CD4-positive, alpha-beta T cell treated with Interleukin-1 beta for 1 hour (primary cell): Measurements from ENCODE around the gene ARHGAP42.
"Not testable (repeated sequence)": the region's sequence is repeated elsewhere in the genome, so short reads cannot be mapped to it uniquely, and the experiment has no call there.

Experiments
- DNase-seq, 2 donors: peaks; one replicate each; pipeline ENCODE4 v3.0.0-alpha.2; 2020 to 2022

Gene ARHGAP42

DNA sequence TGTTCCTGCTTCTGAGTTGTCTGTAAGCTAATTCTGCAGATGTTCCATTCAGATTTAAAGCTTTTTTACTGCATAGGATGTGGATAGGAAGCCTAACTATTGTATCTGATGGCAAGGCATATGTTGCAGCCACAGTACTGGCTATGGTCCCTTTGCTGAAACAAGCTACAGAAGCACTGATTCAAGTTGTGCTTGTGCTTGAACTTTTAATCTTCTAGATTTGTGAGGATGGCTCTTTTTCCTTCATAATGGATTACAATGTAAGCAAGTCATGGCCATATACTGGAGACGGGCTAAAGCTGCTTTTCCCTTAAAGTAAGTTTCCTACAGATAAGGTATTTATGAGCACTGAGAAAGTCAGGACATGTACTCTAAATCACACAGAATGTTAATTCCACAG, 303.8 kb downstream of the ARHGAP42 start:
- no peak for DNase-seq

DNA sequence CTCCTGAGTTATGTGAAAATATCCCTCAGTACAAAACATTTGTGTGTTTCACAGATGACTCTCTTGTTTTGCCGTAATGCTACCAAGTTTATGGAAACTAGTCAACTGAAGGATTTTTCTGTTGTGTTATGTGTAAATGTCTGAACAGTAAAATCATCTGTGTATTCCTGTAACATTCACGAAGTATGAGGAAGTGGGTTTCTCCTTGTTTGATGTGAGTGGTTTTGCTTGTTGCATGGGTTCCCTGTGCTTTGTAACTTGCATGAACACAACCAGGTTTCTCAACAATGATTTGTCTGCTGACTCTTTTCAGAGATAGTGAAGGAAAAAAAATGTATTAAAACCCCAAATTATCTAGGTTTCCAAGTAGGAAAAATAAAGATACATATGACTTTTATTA, 304.5 kb downstream of the ARHGAP42 start:
- no peak for DNase-seq

DNA sequence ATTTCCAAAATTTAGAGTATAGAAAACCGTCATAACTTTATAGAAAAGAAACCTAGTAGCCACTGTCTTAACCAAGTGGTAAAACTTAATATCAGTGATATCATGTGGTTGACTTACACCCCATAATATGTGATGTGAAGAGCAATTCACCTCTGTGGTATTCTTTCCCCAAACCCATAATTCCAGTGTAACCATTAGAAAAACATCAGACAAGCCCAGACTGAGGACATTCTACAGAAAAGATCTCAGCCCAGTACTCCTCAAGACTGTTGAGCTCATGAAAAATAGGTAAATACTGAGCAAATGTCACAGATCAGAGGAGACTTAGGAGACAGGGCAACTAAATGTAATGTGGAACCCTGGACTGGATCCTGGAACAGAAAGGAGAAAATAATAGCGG, 307.9 kb downstream of the ARHGAP42 start:
- no peak for DNase-seq

GRCh38 chr11:100999756-101000155, 312.7 kb downstream of the ARHGAP42 start:
- no peak for DNase-seq

- no peak for DNase-seq
Observed at GRCh38 chr11:101003468-101003867, 316.4 kb downstream of the ARHGAP42 start.

- no peak for DNase-seq
Observed at GRCh38 chr11:101008961-101009689, 322.0 kb downstream of the ARHGAP42 start.

DNA sequence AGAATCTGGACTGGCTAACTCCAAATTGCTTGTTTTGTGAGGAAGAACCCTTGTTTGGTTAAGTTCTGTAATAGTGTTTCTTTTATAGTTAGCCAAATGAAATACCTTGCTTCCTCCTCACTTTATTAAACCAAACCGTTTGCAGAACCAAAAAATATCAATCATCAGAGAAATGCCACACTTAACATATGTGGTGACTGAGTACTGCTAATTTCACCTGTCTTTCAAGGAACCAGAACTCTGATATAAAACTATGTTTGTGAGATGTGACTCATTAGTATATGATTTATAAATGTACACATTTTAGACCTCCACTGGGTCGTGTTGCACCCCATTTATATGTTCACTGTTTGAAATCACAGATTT, 322.6 kb downstream of the ARHGAP42 start:
- DNase-seq = no peak

- DNase-seq = no peak
Observed at GRCh38 chr11:101010899-101011298, 323.8 kb downstream of the ARHGAP42 start.

DNA sequence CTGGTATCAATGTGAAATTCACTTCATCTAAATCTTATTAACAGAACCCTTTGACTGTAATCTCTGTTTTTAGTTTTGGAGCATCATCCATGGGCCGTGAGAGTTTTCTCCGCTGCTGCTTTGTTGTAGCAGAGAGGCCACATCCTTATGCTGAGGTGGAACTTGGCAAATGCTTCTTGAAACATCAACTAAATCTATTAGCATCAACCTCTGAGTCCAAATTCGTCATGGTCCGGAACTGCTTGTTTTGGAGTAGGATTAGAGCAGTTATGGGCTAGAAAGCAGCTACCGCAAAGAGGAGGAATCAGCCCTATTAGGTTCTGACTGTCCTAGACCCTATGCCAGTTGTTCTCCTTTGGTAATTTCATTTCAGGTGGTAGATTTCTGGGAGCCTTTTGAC, 324.8 kb downstream of the ARHGAP42 start:
- DNase-seq = no peak

- not testable (repeated sequence) for DNase-seq
Observed at GRCh38 chr11:101013702-101014101, 326.6 kb downstream of the ARHGAP42 start.

- DNase-seq = no peak
Observed at GRCh38 chr11:101014600-101015285, 327.7 kb downstream of the ARHGAP42 start.

DNA sequence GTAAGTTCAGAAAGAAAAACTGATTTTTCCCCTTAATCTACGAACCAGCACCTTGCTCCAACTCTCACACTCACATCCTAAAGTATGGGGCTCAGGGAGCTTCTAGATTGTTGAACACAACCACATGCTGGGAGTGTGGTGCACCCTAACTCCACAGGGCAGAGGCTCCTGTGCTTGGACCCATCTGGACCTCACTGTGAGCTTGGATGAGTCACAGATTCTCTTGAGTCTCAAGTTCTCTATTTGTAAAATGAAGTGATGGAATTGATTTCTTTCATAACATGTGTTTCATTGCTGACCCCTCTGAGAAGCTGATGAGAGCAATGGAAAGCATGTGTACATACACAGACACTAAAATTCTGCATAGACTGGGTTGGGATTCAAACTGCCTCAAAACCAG, 332.8 kb downstream of the ARHGAP42 start:
- DNase-seq = no peak

GRCh38 chr11:101022256-101022655, 335.2 kb downstream of the ARHGAP42 start:
- DNase-seq = no peak

GRCh38 chr11:101028644-101029043, 341.6 kb downstream of the ARHGAP42 start:
- DNase-seq = no peak

GRCh38 chr11:101030015-101030414, 342.9 kb downstream of the ARHGAP42 start:
- no peak for DNase-seq

DNA sequence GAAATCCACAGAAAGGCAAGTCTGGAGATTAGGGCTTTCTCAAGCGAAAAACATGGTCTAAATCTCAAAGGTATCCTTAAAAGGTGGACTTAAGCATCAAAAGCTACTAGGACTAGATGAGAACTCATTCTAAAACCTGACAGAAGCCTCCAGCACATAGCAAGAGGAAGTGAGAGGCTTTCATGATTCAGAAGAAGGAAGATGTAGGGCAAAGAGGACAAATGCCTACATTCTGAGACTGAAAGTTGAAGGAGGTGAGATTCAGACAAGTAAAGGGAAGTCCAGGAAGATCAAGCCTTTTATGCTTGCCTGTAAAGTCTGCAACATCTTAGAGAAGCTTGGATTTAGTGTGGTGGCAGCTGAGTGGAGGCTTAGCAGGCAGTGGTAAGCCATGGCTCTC, 343.6 kb downstream of the ARHGAP42 start:
- no peak for DNase-seq

GRCh38 chr11:101031713-101032112, 344.6 kb downstream of the ARHGAP42 start:
- no peak for DNase-seq

DNA sequence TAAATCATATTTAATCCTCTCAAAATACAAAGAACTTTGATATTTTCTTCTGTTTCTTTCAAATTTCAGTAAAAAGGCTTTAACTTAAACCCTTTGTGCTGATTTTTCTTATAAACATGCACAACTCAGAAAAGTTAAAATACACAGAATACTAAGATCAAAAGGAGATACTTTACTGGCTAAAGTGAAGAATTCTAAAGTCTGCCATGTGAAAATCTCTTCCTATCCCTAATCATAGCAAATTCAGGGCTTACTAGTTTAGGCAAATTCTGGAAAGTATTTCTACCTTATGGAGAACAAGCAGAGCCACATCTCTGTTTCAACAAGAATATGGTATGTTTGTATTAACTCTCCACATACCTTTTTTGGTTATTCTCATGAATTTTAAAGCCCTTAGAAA, 345.9 kb downstream of the ARHGAP42 start:
- no peak for DNase-seq

DNA sequence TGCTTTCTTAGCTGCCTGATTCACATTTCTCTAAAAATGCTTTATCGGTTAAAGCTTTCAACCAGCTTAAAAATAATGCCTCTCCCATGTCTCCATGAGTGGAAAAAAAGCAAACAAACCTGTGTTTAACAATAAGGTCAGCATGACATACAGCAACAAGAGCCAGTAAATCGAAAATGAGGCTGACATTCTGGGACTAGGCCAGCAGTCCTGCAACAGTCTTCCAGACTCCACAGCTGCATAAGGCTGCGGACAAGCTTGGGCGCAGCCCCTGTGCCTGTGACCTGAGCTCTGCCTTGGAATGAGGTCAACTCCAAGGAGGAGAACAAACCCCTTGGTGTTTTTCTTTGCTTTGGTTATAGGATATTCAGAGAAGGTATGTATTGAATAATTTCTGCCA, 347.0 kb downstream of the ARHGAP42 start:
- DNase-seq = no peak

- no peak for DNase-seq
Observed at GRCh38 chr11:101035872-101036271, 348.8 kb downstream of the ARHGAP42 start.
